Thoracic aorta endothelial cell (primary cell): ENCODE results near the gene TCP11X1. TPM values are rescaled to one million over a fixed set of nuclear protein-coding genes. Genes with fewer than 3 reads are reported as not detected.

Experiments used
- total RNA-seq: library from RNA; depleted of rRNA; stranded (reverse); fragments of >200 nt; gene quantifications from 2 replicates; pipeline ENCODE4 v1.2.3, GENCODE V29; 2012

Gene TCP11X1
- not detected in 2 replicates for total RNA-seq

DNA sequence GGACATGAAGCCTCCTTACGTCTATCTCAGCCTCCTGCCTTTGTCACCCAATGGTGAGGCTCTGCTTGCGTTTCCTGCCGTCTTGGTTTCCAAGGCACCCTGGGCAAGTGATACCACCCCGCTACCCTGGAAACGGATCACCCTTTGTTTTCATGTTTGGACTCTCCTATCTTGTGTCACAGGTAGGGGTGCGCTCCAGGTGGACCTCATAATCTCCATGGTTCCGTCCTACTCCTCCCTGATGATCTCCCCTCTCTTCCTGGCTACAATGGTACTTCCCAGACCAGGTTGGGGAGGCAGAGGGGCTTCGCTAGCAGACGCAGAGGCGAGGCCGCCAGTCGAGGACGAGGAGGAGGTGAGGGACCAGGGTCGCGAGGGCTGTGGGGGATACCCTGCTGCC, at the start of gene TCP11X1:
TSS of gene TCP11X1 (plus strand) at position 316 of the 400 bp plus-strand sequence.

GRCh38 chrX:102246893-102247292, 31.8 kb downstream of the TCP11X1 start, which contains the start of gene NXF2:
Gene NXF2 (plus strand): TSS chrX:102247167. CDS start chrX:102307079, 59,912 bp downstream.

Other genes starting within 250 kb of the TCP11X1 start
- gene TCEAL2, start 89.6 kb upstream of the TCP11X1 start, total RNA-seq, result 0.14 TPM in 1 of 2 replicates, not detected in the other
- gene TCEAL6, start 72.8 kb upstream of the TCP11X1 start, total RNA-seq, result not detected in 2 replicates
- gene BEX5, start 59.3 kb upstream of the TCP11X1 start, total RNA-seq, result 5.3 TPM in 1 of 2 replicates, not detected in the other
- gene NXF2, start 31.9 kb downstream of the TCP11X1 start, total RNA-seq, result not detected in 2 replicates
- gene NXF2B, start 224.7 kb downstream of the TCP11X1 start, total RNA-seq, result not detected in 2 replicates